AG10803 (cell line): ENCODE measurements around the gene ENDOG.

ENCODE experiments used
- DNase-seq: peaks from one replicate; pipeline ENCODE4 v3.0.0; 2010; ENCODE audit warnings: low read depth
- H3K4me3 ChIP-seq: 2 replicates; pipeline ENCODE4 v1.5.1; 2011; ENCODE audit warnings: mild to moderate bottlenecking, low read length, control low read depth
- TF ChIP-seq, protein P1 (sequence below): conservative IDR thresholded peaks from 2 replicates; pipeline ENCODE4 v1.5.1; 2011; ENCODE audit warnings: mild to moderate bottlenecking, low read length, control low read depth, inconsistent platforms

The ENDOG gene

DNA sequence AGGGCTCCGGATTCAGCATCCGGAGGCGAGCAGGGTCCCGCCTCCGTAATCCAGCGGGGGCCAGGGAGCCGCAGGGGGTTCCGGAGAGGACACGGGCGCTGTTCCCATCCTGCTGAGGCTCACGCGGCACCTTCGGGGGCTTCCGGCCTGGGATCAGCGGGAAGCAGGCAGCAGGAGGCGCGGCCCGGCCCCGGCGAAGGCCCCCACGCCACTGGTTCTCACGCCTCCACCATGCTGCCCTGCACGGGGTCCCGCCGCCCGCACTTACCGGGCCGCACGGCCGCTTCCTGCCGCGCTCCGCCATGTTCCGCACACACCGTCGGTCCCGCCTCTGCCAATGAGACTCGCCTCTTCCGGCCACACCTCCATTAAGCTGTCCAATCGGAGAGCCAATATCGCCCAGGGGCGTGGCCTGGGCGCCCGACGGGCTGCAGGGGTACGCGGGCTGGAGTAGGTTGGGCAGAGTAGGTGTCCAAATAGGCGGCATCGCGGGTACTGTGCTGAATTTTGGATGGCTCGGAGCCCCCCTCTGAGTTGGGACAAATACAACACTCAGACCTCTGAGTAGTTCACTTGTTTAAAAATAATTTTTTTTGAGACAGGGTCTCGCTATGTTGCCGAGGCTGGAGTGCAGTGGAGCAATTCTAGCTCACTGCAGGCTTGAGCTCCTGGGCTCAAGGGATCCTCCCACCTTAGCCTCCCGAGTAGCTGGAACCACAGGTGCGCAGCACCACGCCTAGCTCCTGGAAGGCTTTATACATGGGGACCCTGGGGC, 11.4 kb downstream of the ENDOG start, which contains the start of gene SPOUT1:
SPOUT1 (minus strand) TSS at position 318 of the 775 bp plus-strand sequence; CDS start at position 304, 14 bp downstream.
- H3K4me3 ChIP-seq: peak within 1 kb of the TSS; percentile 84
- peak; percentile 86 for DNase-seq
- TF ChIP-seq, protein P1, sequence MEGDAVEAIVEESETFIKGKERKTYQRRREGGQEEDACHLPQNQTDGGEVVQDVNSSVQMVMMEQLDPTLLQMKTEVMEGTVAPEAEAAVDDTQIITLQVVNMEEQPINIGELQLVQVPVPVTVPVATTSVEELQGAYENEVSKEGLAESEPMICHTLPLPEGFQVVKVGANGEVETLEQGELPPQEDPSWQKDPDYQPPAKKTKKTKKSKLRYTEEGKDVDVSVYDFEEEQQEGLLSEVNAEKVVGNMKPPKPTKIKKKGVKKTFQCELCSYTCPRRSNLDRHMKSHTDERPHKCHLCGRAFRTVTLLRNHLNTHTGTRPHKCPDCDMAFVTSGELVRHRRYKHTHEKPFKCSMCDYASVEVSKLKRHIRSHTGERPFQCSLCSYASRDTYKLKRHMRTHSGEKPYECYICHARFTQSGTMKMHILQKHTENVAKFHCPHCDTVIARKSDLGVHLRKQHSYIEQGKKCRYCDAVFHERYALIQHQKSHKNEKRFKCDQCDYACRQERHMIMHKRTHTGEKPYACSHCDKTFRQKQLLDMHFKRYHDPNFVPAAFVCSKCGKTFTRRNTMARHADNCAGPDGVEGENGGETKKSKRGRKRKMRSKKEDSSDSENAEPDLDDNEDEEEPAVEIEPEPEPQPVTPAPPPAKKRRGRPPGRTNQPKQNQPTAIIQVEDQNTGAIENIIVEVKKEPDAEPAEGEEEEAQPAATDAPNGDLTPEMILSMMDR: no peak

DNA sequence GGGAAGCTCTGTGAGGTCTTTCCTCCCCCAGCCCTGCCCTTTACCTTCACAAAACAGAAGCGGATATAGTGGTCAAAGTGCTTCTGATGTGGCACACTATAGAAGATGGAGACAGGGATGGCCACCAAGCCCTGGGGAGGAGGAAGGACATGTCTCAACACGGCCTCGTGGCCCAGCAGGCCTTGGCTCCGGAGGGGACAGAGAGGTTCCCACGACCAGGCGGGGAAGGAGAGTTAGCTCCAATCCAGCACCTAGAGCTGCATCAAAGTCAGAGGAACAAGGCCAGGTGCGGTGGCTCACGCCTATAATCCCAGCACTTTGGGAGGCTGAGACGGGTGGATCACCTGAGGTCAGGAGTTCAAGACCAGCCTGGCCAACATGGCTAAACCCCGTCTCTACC, 15.4 kb downstream of the ENDOG start:
- TF ChIP-seq, protein P1: no peak
- H3K4me3 ChIP-seq: no peak overlapping the region
- DNase-seq: no peak

DNA sequence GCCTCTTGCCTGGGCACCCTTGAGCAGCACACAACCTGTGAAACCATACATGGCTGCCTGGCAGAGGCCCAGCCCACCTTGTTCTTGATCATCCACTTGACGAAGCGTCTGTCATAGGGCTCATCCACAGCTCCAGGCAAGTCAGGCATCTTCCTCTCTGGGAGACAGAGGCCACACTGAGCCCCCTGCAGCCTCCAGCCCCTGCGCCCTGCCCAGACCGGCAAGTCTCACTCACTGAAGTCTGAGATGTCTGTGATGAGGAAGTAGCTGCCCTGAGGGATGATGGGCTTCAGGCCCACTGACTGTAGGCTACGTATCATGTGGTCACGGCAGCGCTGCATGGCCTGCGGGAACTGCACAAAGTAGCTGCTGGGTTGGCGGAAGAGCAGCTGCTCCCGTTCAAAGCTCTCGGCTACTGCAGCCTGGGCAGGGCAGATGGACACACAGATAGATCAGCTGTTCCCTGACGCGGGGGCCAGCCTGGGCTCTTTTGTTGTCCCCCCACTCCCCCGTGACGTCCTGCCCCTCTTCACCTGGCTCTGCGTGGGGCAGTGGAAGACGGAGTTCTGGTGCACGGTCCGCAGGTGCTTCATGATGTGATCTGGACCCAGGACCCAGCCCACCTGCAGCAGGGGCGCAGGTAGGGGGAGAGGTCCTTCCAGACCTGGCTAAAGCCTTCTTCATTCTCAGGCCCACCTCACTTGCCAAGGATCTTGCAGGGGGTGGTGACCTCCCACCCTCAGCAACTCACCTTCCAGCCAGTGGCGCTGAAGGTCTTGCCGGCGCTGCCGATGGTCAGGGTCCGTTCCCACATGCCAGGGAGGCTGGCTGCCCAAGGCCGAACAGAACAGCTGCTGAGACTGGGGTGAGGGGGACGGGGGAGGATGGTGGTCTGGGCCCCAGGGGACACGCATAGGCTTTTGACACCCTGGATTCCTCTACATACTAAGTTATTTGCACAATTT, 17.2 kb downstream of the ENDOG start:
- DNase-seq: no peak
- no peak overlapping the region for H3K4me3 ChIP-seq
- TF ChIP-seq, protein P1: no peak

DNA sequence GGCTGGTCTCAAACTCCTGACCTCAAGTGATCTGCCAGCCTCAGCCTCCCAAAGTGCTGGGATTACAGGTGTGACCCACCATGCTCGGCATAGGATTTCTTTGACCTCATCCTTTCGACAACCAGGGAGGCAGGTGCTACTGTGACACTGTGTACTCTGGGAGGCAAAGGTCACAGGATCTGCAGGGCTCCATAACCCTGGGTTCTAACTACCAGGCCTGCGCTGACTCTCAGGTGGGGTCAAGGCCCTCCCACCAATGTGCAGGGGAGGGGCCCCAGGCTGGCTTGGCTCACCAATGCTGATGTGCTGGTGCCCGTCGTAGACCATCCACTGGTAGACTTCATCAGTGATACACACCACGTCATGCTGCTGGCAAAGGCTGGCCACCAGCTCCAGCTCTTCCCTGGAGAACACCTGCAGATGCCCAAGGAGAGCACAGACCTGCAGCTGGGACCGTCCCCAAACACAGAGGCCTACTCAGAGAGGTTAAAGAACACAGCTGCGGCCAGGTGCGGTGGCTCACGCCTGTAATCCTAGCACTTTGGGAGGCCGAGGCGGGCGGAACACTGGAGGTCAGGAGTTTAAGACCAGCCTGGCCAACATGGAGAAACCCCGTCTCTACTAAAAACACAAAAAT, 18.3 kb downstream of the ENDOG start:
- TF ChIP-seq, protein P1: no peak
- DNase-seq: no peak
- no peak overlapping the region for H3K4me3 ChIP-seq

DNA sequence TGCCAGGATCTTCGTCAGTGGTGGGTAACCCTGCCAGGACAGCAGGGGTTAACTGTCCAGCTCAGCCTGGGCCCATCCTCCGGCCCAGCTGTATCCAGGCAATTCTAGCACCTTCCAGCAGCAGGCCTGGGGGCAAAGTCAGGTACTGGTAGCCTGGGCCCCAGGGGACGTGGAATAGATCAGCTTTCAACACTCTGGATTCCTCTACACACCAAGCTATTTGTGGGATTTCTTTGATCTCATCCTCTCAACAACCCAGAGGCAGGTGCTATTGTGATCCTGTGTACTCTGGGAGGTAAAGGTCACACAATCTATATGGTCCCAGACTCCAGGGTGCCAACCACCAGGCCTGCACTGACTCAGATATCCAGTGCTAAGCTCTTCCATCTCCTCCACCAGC, 20.0 kb downstream of the ENDOG start:
- TF ChIP-seq, protein P1: no peak
- DNase-seq: no peak

DNA sequence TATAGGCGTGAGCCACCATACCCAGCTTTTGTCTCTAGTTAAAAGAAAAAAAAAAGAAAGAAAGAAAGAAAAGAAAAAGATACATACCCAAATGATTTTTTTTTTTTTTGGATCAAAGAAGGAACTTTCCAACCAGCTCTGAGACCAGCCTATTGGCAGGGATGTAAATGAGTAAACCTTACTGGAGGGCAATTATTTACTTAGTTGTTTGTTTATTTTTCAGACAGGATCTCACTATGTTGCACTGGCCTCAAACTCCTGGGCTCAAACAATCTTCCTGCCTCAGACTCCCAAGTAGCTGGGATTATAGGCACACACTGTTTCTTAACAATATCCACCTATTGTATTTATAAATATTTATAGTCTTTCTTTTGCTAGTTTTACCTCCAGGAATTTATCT, 22.2 kb downstream of the ENDOG start:
- DNase-seq: no peak
- no peak overlapping the region for H3K4me3 ChIP-seq
- TF ChIP-seq, protein P1: no peak

More for the DNA sequence above, 20.0 kb downstream of the ENDOG start:
- no peak overlapping the region for H3K4me3 ChIP-seq
